Measurements from ENCODE around the gene BBS2. TPM values are rescaled to one million over a fixed set of nuclear protein-coding genes. Genes with fewer than 3 reads are reported as not detected.
A peak's percentile ranks its signal among the peaks of the same experiment; 100 is the strongest.

BBS2 gene
- total RNA-seq, 3 donors from 2014 or later (not counting 1 experiment from before 2014, with no cell fraction given), result 36.8 to 40.3 (median 38.2) TPM

DNA sequence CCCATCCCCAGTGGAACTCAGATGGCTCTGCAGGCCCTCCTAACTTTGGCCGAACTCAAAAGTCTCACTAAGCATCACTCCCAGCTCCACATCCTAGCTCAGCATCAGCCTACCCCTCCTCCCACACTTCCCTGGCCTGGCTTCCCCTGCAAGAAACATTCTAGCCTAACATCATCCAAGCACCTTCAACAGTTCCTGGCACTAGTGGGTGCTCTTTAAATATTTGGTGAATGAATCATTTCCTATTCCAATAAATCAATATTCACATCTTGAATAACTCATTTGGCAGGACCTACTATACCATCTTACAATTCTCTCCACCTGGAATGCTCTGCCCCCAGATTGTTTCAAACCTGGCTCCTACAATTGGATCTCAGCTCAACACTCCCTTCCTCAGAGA, 11.0 kb upstream of the BBS2 start:
- 92% methylated on average over 1 of the region's 1 CpG for WGBS (ENCODE audit: insufficient coverage)
- Mint-ChIP-seq H3K4me1 (no peaks in the 10 kb centered on the region), H3K27me3 (ENCODE audit: low read depth in 2 of 2) (peaks cover 40 to 42% of the 10 kb centered on the region in 2 donors), H3K4me3 (no peak overlapping the region), H3K27ac (no peak overlapping the region), H3K36me3 (no peaks in the 10 kb centered on the region), H3K9me3 (no peaks in the 10 kb centered on the region)
- no peaks in the 10 kb centered on the region for H3K36me3 ChIP-seq (ENCODE audit: control insufficient read depth, insufficient read depth, low read length)
- intact Hi-C loops (cut with micrococcal nuclease), result no loop called here
- DNase-seq (no peak), ATAC-seq (no peak)
- H3K27me3 ChIP-seq (ENCODE audit: control insufficient read depth, insufficient read depth, low read length), result no peaks in the 10 kb centered on the region
- no peak for TF ChIP-seq CTCF (IDR thresholded peaks at IDR 0.05)
- no peaks in the 10 kb centered on the region for H3K4me1 ChIP-seq (ENCODE audit: control insufficient read depth, insufficient read depth, low read length)
- H3K27ac ChIP-seq (ENCODE audit: low read length), result no peak overlapping the region
- no peak overlapping the region for H3K4me3 ChIP-seq (ENCODE audit: low read length)
- no peaks in the 10 kb centered on the region for H3K9me3 ChIP-seq (ENCODE audit: control insufficient read depth, insufficient read depth, low read length)

- Mint-ChIP-seq H3K36me3 (no peaks in the 10 kb centered on the region), H3K27ac (no peak overlapping the region), H3K9me3 (no peaks in the 10 kb centered on the region), H3K27me3 (ENCODE audit: low read depth in 2 of 2) (peaks cover 22 to 25% of the 10 kb centered on the region in 2 donors), H3K4me1 (peaks cover 6% of the 10 kb centered on the region in 2 donors), H3K4me3 (no peak overlapping the region)
- H3K36me3 ChIP-seq (ENCODE audit: control insufficient read depth, insufficient read depth, low read length), result no peaks in the 10 kb centered on the region
- no peak for DNase-seq
- H3K27me3 ChIP-seq (ENCODE audit: control insufficient read depth, insufficient read depth, low read length), result no peaks in the 10 kb centered on the region
- intact Hi-C loops (cut with micrococcal nuclease), result no loop called here
- H3K27ac ChIP-seq (ENCODE audit: low read length), result no peak overlapping the region
- H3K4me1 ChIP-seq (ENCODE audit: control insufficient read depth, insufficient read depth, low read length), result peaks cover 6% of the 10 kb centered on the region
- no peaks in the 10 kb centered on the region for H3K9me3 ChIP-seq (ENCODE audit: control insufficient read depth, insufficient read depth, low read length)
- WGBS (ENCODE audit: insufficient coverage), result 84% methylated on average over 7 of the region's 9 CpGs
- TF ChIP-seq CTCF (IDR thresholded peaks at IDR 0.05), result no peak
- no peak overlapping the region for H3K4me3 ChIP-seq (ENCODE audit: low read length)
- ATAC-seq, result no peak
Measured at GRCh38 chr16:56525236-56525635, 5.4 kb upstream of the BBS2 start.

GRCh38 chr16:56520251-56520577, 390 bp upstream of the BBS2 start:
- intact Hi-C loops (cut with micrococcal nuclease), result no loop called here
- Mint-ChIP-seq H3K9me3 (no peaks in the 10 kb centered on the region), H3K27ac (peak overlapping the region; percentile 66 to 79), H3K4me1 (peaks cover 14 to 19% of the 10 kb centered on the region in 2 donors), H3K4me3 (peak overlapping the region; percentile 83), H3K36me3 (no peaks in the 10 kb centered on the region), H3K27me3 (ENCODE audit: low read depth in 2 of 2) (no peaks in the 10 kb centered on the region)
- WGBS (ENCODE audit: insufficient coverage), result 39% methylated on average over 4 of the region's 4 CpGs
- Histone ChIP-seq H3K9me3 (ENCODE audit: control insufficient read depth, insufficient read depth, low read length) (no peaks in the 10 kb centered on the region), H3K4me3 (ENCODE audit: low read length) (peak overlapping the region; percentile 92), H3K27ac (ENCODE audit: low read length) (peak overlapping the region; percentile 48), H3K36me3 (ENCODE audit: control insufficient read depth, insufficient read depth, low read length) (no peaks in the 10 kb centered on the region), H3K4me1 (ENCODE audit: control insufficient read depth, insufficient read depth, low read length) (peaks cover 15% of the 10 kb centered on the region), H3K27me3 (ENCODE audit: control insufficient read depth, insufficient read depth, low read length) (no peaks in the 10 kb centered on the region)
- DNase-seq (no peak), ATAC-seq (no peak)
- TF ChIP-seq CTCF (IDR thresholded peaks at IDR 0.05), result no peak

DNA sequence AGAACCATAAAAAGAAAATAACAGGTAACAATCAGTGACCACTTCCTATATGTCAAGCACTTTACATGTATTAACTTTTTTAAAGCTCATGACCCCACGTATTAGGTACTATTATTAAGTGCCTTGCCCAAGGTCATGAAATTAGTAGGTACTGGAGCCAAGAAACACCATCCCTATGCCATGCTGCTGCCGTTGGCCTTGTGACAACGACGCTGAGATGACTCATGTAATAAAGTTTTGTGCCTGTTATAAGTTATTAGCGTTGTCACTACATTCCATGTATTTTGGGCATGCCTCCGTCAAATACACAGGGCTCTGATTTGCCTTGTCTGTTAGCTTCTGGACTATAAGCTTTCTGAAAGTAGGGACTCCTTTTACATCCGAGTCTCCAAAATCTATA, 1.4 kb downstream of the BBS2 start:
- peaks cover 22 to 27% of the 10 kb centered on the region in 2 donors for H3K4me1 Mint-ChIP-seq

More for the DNA sequence above, 1.4 kb downstream of the BBS2 start:
- Histone ChIP-seq H3K4me1 (ENCODE audit: control insufficient read depth, insufficient read depth, low read length) (peaks cover 15% of the 10 kb centered on the region), H3K36me3 (ENCODE audit: control insufficient read depth, insufficient read depth, low read length) (no peaks in the 10 kb centered on the region), H3K4me3 (ENCODE audit: low read length) (no peak overlapping the region), H3K27me3 (ENCODE audit: control insufficient read depth, insufficient read depth, low read length) (no peaks in the 10 kb centered on the region), H3K27ac (ENCODE audit: low read length) (no peak overlapping the region), H3K9me3 (ENCODE audit: control insufficient read depth, insufficient read depth, low read length) (no peaks in the 10 kb centered on the region)
- ATAC-seq (no peak), DNase-seq (no peak)
- intact Hi-C loops (cut with micrococcal nuclease), result no loop called here
- peak overlapping the region in 1 of 2 donors; percentile 16 for H3K27ac Mint-ChIP-seq
- H3K4me3 Mint-ChIP-seq, result peak overlapping the region; percentile 83
- H3K9me3 Mint-ChIP-seq, result no peaks in the 10 kb centered on the region
- no peak for TF ChIP-seq CTCF (IDR thresholded peaks at IDR 0.05)
- no peaks in the 10 kb centered on the region for H3K27me3 Mint-ChIP-seq (ENCODE audit: low read depth in 2 of 2)
- no peaks in the 10 kb centered on the region for H3K36me3 Mint-ChIP-seq
- WGBS (ENCODE audit: insufficient coverage), result 95% methylated on average over 6 of the region's 7 CpGs

Data from natural killer cell (primary cell).